Small intestine (tissue), 7 donors: ENCODE data around the gene RHCG. TPM values are rescaled to one million over a fixed set of nuclear protein-coding genes. Genes with fewer than 3 reads are reported as not detected.

Experiments used
- DNase-seq, 2 donors: peaks; one replicate each; pipeline versions ENCODE4 v3.0.0 to v3.0.0-alpha.2; 2013
- FAIRE-seq: peaks from 2 replicates; lab custom pipeline; 2012; peaks lifted over from hg19 to GRCh38; lab: Jason Lieb, UNC
- H3K27ac ChIP-seq, 3 donors: one replicate each; pipeline ENCODE4 v1.5.1; 2013; ENCODE audit warnings: low read length in 2 of 3, mild to moderate bottlenecking in 2 of 3, control low read depth in 1 of 3, inconsistent platforms in 1 of 3, low read depth in 1 of 3, moderate library complexity in 1 of 3
- H3K27me3 ChIP-seq, 3 donors: one replicate each; pipeline ENCODE4 v1.6.1; 2013; ENCODE audit warnings: low read length in 3 of 3, inconsistent platforms in 1 of 3; ENCODE audit not compliant: control insufficient read depth in 3 of 3, insufficient read depth in 3 of 3
- H3K36me3 ChIP-seq, 3 donors: one replicate each; pipeline ENCODE4 v1.6.1; 2013; ENCODE audit warnings: low read length in 3 of 3, inconsistent platforms in 1 of 3, low read depth in 1 of 3, mild to moderate bottlenecking in 1 of 3, moderate library complexity in 1 of 3; ENCODE audit not compliant: control insufficient read depth in 3 of 3, insufficient read depth in 2 of 3
- H3K4me1 ChIP-seq, 3 donors: one replicate each; pipeline ENCODE4 v1.6.1; 2013; ENCODE audit warnings: low read length in 2 of 3, inconsistent platforms in 1 of 3, low read depth in 1 of 3, mild to moderate bottlenecking in 1 of 3, moderate library complexity in 1 of 3; ENCODE audit not compliant: control insufficient read depth in 3 of 3, insufficient read depth in 2 of 3
- H3K4me3 ChIP-seq, 3 donors: one replicate each; pipeline ENCODE4 v1.5.1; 2013; ENCODE audit warnings: low read length in 3 of 3, control low read depth in 1 of 3, inconsistent platforms in 1 of 3, low read depth in 1 of 3, mild to moderate bottlenecking in 1 of 3, moderate library complexity in 1 of 3
- H3K9me3 ChIP-seq, 2 donors: one replicate each; pipeline ENCODE4 v1.6.1; 2013; ENCODE audit warnings: low read depth in 1 of 2, low read length in 1 of 2; ENCODE audit not compliant: control insufficient read depth in 2 of 2, insufficient read depth in 1 of 2
- WGBS, 3 donors: extraction: QIAGEN DNeasy Blood & Tissue Kit; methylation state at CpG; one replicate each; pipeline ENCODE4 v1.1.7; 2013; 5-methylcytosine and 5-hydroxymethylcytosine counted together
- polyA plus RNA-seq, 4 donors: library from polyadenylated mRNA; stranded (reverse) in 3 of 4; unstranded in 1 of 4; fragments of 200-250 nt in 3 of 4; fragments of 120-200 nt in 1 of 4; gene quantifications; one replicate each; pipeline versions ENCODE4 v1.2.1 to v1.2.3, GENCODE V29; 2013
- donor health status: healthy with polysubstance abuse.
- donor health status: control.
- donor health status: control.
- donor health status: Bipolar disorder and iron deficiency.
- donor health status: healthy.

The RHCG gene
- polyA plus RNA-seq, 4 donors = 0.16 to 2.2 (median 1.3) TPM

DNA sequence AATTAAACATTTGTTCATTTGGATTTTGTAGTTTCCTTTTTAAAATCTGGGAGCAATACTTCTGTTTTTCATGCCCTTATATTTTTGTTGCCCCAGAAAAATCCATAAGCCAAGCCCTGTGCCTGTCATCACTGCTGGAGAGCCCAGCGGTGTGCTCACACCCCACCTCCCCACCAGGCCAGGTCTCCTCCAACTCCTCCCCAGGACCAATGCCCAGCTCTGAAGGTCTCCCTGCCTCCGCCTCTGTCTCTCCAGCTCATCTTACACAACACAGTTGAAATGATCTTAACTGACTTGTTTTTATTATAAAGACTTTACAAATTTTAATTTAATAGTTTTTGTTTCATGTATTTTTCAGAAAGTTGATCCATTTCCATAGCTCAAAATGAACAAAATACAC lies 66.4 kb downstream of the RHCG start:
- Histone ChIP-seq H3K27me3 (peaks cover 0 to 55% (median 6%) of the 10 kb centered on the region in 3 donors), H3K4me3 (no peak overlapping the region), H3K4me1 (no peaks in the 10 kb centered on the region), H3K27ac (no peak overlapping the region), H3K9me3 (no peaks in the 10 kb centered on the region), H3K36me3 (no peaks in the 10 kb centered on the region)
- DNase-seq (no peak), FAIRE-seq (no peak)
- WGBS, 3 donors = 69 to 83% (median 74%) methylated on average over 2 of the region's 2 CpGs

DNA sequence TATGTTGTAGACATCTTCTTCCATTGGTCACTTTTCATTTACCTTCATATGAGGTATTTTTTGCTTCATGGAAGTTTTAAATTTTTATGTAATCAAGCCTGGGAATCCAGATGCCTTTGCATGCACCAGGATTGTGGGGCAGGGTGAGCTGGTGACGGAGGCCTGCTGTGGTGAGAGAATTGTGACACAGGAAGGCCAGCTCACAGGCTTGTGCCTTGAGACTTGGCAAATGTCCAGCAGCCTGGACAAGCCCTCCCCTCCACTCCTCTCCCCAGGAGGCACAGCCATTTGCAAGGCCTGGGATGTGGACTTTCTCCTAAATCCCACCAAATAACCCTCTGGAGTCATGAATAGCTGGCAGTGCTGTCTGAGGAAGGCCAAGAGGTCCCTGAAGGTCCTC lies 67.4 kb downstream of the RHCG start:
- 45 to 72% (median 68%) methylated on average over 1 of the region's 1 CpG for WGBS, 3 donors
- no peak for FAIRE-seq
- H3K36me3 ChIP-seq = no peaks in the 10 kb centered on the region
- H3K9me3 ChIP-seq = no peaks in the 10 kb centered on the region
- no peak overlapping the region for H3K4me3 ChIP-seq
- H3K27me3 ChIP-seq = peaks cover 0 to 55% (median 3%) of the 10 kb centered on the region in 3 donors
- no peak overlapping the region for H3K27ac ChIP-seq
- no peak for DNase-seq
- no peaks in the 10 kb centered on the region for H3K4me1 ChIP-seq

DNA sequence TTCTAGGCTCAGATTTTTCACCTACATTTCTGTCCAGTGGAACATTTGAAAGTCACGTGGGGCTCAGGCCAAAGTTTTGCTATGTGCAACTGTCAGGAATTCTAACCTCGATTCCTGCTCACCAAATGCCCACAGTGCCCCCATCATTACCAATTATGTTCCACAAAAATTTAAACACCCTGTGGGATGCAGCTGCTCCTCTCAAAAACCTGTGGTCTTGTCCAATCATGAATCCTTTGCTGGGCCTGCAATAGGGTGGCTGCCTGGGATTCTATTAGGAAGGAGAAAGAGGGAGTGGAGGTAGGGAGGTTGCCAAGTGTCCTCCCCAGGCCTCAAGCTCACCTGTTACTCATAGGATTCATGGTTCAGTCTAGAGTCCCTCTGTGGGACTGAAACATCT lies 68.1 kb downstream of the RHCG start:
- no peak for FAIRE-seq
- 69 to 77% (median 69%) methylated on average over 2 of the region's 2 CpGs for WGBS, 3 donors
- H3K27me3 ChIP-seq = peaks cover 0 to 55% (median 3%) of the 10 kb centered on the region in 3 donors
- no peak overlapping the region for H3K27ac ChIP-seq
- H3K4me1 ChIP-seq = no peaks in the 10 kb centered on the region
- no peaks in the 10 kb centered on the region for H3K9me3 ChIP-seq
- H3K36me3 ChIP-seq = no peaks in the 10 kb centered on the region
- no peak for DNase-seq
- no peak overlapping the region for H3K4me3 ChIP-seq

DNA sequence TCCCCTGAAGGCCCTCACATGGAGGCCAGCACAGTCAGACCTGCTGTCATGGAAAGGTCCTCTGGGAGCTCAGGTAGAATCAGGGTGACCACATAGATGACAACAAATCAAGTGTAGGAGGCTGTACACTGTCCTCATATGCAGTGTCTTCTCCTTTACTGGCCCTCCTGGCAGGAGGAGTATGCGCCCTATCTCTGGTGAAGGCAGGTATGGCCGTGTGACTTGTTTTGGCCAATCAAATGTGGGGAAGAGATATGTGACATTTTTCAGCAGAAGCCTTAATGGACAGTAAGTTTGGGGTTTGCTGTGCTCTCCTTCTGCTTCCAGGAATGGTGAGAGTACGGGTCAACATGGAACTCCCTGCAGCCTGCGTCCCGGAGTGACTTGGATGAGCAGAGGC lies 69.9 kb downstream of the RHCG start:
- WGBS, 3 donors = 84 to 92% (median 87%) methylated on average over 5 of the region's 5 CpGs
- H3K36me3 ChIP-seq = no peaks in the 10 kb centered on the region
- H3K4me1 ChIP-seq = no peaks in the 10 kb centered on the region
- no peak for FAIRE-seq
- no peak overlapping the region for H3K27ac ChIP-seq
- H3K27me3 ChIP-seq = peaks cover 0 to 55% (median 7%) of the 10 kb centered on the region in 3 donors
- no peaks in the 10 kb centered on the region for H3K9me3 ChIP-seq
- no peak overlapping the region for H3K4me3 ChIP-seq
- no peak for DNase-seq

DNA sequence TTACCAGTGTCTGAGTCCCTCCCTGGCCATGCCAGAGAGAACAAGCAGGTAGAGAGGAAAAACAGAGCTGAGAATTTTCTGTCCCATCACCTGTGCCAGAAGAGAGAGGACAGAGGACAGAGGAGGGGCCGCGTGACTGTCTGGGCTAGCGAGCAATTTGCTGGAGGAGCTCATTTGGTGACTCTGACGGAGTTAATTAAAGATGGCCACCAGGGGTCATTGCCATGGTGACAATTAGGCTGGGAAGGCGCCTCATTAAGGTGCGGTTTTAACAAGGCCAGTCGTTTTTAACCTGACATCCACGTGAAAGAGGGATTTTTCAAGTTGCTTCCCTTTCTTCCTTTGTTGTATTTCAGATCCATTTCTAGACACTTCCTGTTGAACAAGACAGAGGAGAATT lies 72.4 kb downstream of the RHCG start:
- Histone ChIP-seq H3K27me3 (peaks cover 0 to 58% (median 19%) of the 10 kb centered on the region in 3 donors), H3K4me1 (no peaks in the 10 kb centered on the region), H3K9me3 (no peaks in the 10 kb centered on the region), H3K27ac (no peak overlapping the region), H3K36me3 (no peaks in the 10 kb centered on the region), H3K4me3 (no peak overlapping the region)
- FAIRE-seq (no peak), DNase-seq (no peak)
- WGBS, 3 donors = 22 to 29% (median 25%) methylated on average over 8 of the region's 8 CpGs

Other genes starting within 250 kb of the RHCG start
- 10 to 100 TPM; 33.0 to 47.0 (median 39.0) TPM for gene POLG, start 161.8 kb downstream of the RHCG start, polyA plus RNA-seq
- gene TICRR, start 78.9 kb upstream of the RHCG start, polyA plus RNA-seq = 1 to 10 TPM in 2 of 4 donors, under 1 TPM in 1, not detected in 1; 0.22 to 4.1 (median 3.7) TPM
- gene KIF7, start 158.9 kb upstream of the RHCG start, polyA plus RNA-seq = 1 to 10 TPM in 2 of 4 donors, under 1 TPM in 1, not detected in 1; 0.27 to 2.1 (median 1.9) TPM
- gene PLIN1, start 182.8 kb upstream of the RHCG start, polyA plus RNA-seq = 10 to 100 TPM in 1 of 4 donors, 1 to 10 TPM in 2, under 1 TPM in 1; 0.44 to 18.0 (median 4.8) TPM
- 10 to 100 TPM; 10.5 to 19.2 (median 16.8) TPM for gene PEX11A, start 194.2 kb upstream of the RHCG start, polyA plus RNA-seq
- gene WDR93, start 194.2 kb upstream of the RHCG start, polyA plus RNA-seq = under 1 TPM in 2 of 4 donors, not detected in 2; 0.09 to 0.19 TPM